AG04449 (cell line): ENCODE data around the gene MSL1.
A peak's percentile ranks its signal among the peaks of the same experiment; 100 is the strongest.

Experiments used
- CTCF ChIA-PET: fragments of 350-600 bp; formaldehyde crosslinking; extraction: SDS; loops from one replicate; lab custom pipeline; 2021; ENCODE audit warnings: antibody characterized with exemption; lab: Yijun Ruan, JAX
- POLR2A ChIA-PET: fragments of 400-600, 350-600 bp; formaldehyde crosslinking; extraction: SDS; loops from one replicate; lab custom pipeline; 2020; ENCODE audit warnings: antibody characterized with exemption, inconsistent platforms; lab: Yijun Ruan, JAX
- DNase-seq: peaks from one replicate; pipeline ENCODE4 v3.0.0-alpha.2; 2010; ENCODE audit warnings: low read depth, low spot score
- H3K4me3 ChIP-seq: 2 replicates; pipeline ENCODE4 v1.5.1; 2011; ENCODE audit warnings: low read depth, mild to moderate bottlenecking, control low read depth, low read length
- CTCF ChIP-seq: IDR thresholded peaks from one replicate; pipeline ENCODE4 v1.5.1; 2011; ENCODE audit warnings: mild to moderate bottlenecking, moderate library complexity, low read length, control low read depth, inconsistent platforms; ENCODE audit not compliant: insufficient read depth; ENCODE audit errors: missing control alignments

The MSL1 gene

GRCh38 chr17:40094874-40095273, 26.9 kb upstream of the MSL1 start:
- no peak for DNase-seq
- POLR2A ChIA-PET: interaction anchor here (1.0 kb wide), 1 partner anchor 29 kb away, joined by 3 read pairs; no protein-coding TSS in a partner anchor
- CTCF ChIA-PET: interaction anchor here (1.5 to 16.8 kb wide), 4 partner anchors 18 to 73 kb away, joined by 4 to 273 read pairs (median 7); no protein-coding TSS in a partner anchor
- no peak for TF ChIP-seq CTCF
- H3K4me3 ChIP-seq: no peak overlapping the region

GRCh38 chr17:40095351-40095943, 26.3 kb upstream of the MSL1 start:
- no peak overlapping the region for H3K4me3 ChIP-seq
- DNase-seq: no peak
- TF ChIP-seq CTCF: no peak
- ChIA-PET POLR2A (interaction anchor here (1.0 kb wide), 1 partner anchor 29 kb away, joined by 3 read pairs; no protein-coding TSS in a partner anchor), CTCF (interaction anchor here (1.9 to 16.8 kb wide), 4 partner anchors 17 to 69 kb away, joined by 7 to 273 read pairs (median 68); no protein-coding TSS in a partner anchor)

- no peak overlapping the region for H3K4me3 ChIP-seq
- CTCF ChIA-PET: interaction anchor here (2.3 to 16.8 kb wide), 3 partner anchors 16 to 70 kb away, joined by 7 to 273 read pairs (median 129); no protein-coding TSS in a partner anchor
- no peak for DNase-seq
- POLR2A ChIA-PET: no interaction called here
- no peak for TF ChIP-seq CTCF
Observed at GRCh38 chr17:40095944-40096791, 25.6 kb upstream of the MSL1 start.

GRCh38 chr17:40097087-40097486, 24.7 kb upstream of the MSL1 start:
- no peak overlapping the region for H3K4me3 ChIP-seq
- DNase-seq: no peak
- CTCF ChIA-PET: interaction anchor here (0.9 to 16.8 kb wide), 6 partner anchors 8 to 94 kb away, joined by 3 to 273 read pairs (median 8); partner anchors contain the start of gene THRA
- no peak for TF ChIP-seq CTCF
- POLR2A ChIA-PET: no interaction called here

GRCh38 chr17:40097931-40098845, 23.6 kb upstream of the MSL1 start:
- DNase-seq: no peak
- CTCF ChIA-PET: interaction anchor here (0.7 to 16.8 kb wide), 10 partner anchors 9 to 121 kb away, joined by 3 to 273 read pairs (median 5); partner anchors contain the start of gene WIPF2

More at GRCh38 chr17:40097931-40098845, 23.6 kb upstream of the MSL1 start:
- POLR2A ChIA-PET: interaction anchor here (0.7 to 3.6 kb wide), 11 partner anchors 8 to 42 kb away, joined by 3 to 62 read pairs (median 5); partner anchors contain the start of gene CASC3
- TF ChIP-seq CTCF: no peak
- peak overlapping the region; percentile 40 for H3K4me3 ChIP-seq
